HEK293 (cell line): Measurements from ENCODE around the gene PROK2.
A peak's percentile ranks its signal among the peaks of the same experiment; 100 is the strongest.

Experiments used
- CTCF ChIA-PET: fragments of 350-600 bp; formaldehyde crosslinking; extraction: SDS; loops from one replicate; lab custom pipeline; 2021; ENCODE audit warnings: antibody characterized with exemption; lab: Yijun Ruan, JAX
- POLR2A ChIA-PET: fragments of 300-600 bp; formaldehyde crosslinking; extraction: SDS; loops from one replicate; lab custom pipeline; 2020; ENCODE audit warnings: antibody characterized with exemption, inconsistent platforms; lab: Yijun Ruan, JAX
- H3K27ac ChIP-seq: fragments of 200-500 bp; sonication (Bioruptor generic); 2 replicates; pipeline ENCODE4 v1.5.1; 2014; ENCODE audit warnings: low read depth, low read length, control low read depth, inconsistent platforms; ENCODE audit errors: extremely low read depth
- H3K36me3 ChIP-seq, 2 experiments: fragments of 200-500 bp in 1 of 2; sonication (Bioruptor generic) in 1 of 2; 1 replicate in 1 of 2; 2 replicates in 1 of 2; pipeline ENCODE4 v1.5.1; 2014 to 2017; ENCODE audit warnings: inconsistent platforms in 2 of 2, low read length in 2 of 2; ENCODE audit not compliant: control insufficient read depth in 2 of 2, insufficient read depth in 1 of 2
- H3K4me1 ChIP-seq: fragments of 200-500 bp; sonication (Bioruptor generic); 2 replicates; pipeline ENCODE4 v1.5.1; 2014; ENCODE audit warnings: mild to moderate bottlenecking, low read length, inconsistent platforms; ENCODE audit not compliant: control insufficient read depth, insufficient read depth
- H3K4me3 ChIP-seq: 2 replicates; pipeline ENCODE4 v1.5.1; 2011; ENCODE audit warnings: low read depth, mild to moderate bottlenecking, control low read depth, low read length, moderate library complexity
- H3K9me3 ChIP-seq: fragments of 200-500 bp; sonication (Bioruptor generic); 2 replicates; pipeline ENCODE4 v1.5.1; 2014; ENCODE audit warnings: low read depth, low read length, inconsistent platforms; ENCODE audit not compliant: control insufficient read depth, insufficient read depth
- BCL11A ChIP-seq: fragments of 450-650 bp; formaldehyde crosslinking; IDR thresholded peaks from 2 replicates; pipeline ENCODE4 v1.5.1; 2016; ENCODE audit warnings: low read depth, missing biosample characterization, missing genetic modification characterization
- EGR2 ChIP-seq: fragments of 450-650 bp; formaldehyde crosslinking; IDR thresholded peaks from 2 replicates; pipeline ENCODE4 v1.5.1; 2016; ENCODE audit warnings: low read depth, missing biosample characterization, missing genetic modification characterization
- HOXC10 ChIP-seq: sonication (generic); formaldehyde crosslinking; IDR thresholded peaks from 2 replicates; pipeline ENCODE4 v1.8.1; 2023; ENCODE audit warnings: mild to moderate bottlenecking, missing genetic modification reagents
- KLF1 ChIP-seq: fragments of 450-650 bp; formaldehyde crosslinking; IDR thresholded peaks from 2 replicates; pipeline ENCODE4 v1.5.1; 2016; ENCODE audit warnings: missing biosample characterization, missing genetic modification characterization
- KLF7 ChIP-seq: fragments of 450-650 bp; formaldehyde crosslinking; IDR thresholded peaks from 2 replicates; pipeline ENCODE4 v1.5.1; 2016; ENCODE audit warnings: missing biosample characterization, missing genetic modification characterization, borderline replicate concordance
- REST ChIP-seq: fragments of 450-650 bp; formaldehyde crosslinking; IDR thresholded peaks from 2 replicates; pipeline ENCODE4 v1.5.1; 2016; ENCODE audit warnings: missing biosample characterization, missing genetic modification characterization
- YY1 ChIP-seq: fragments of 450-650 bp; formaldehyde crosslinking; IDR thresholded peaks from 2 replicates; pipeline ENCODE4 v1.5.1; 2018; ENCODE audit warnings: missing biosample characterization, missing genetic modification characterization
- ZBTB8A ChIP-seq: fragments of 450-650 bp; formaldehyde crosslinking; IDR thresholded peaks from 2 replicates; pipeline ENCODE4 v1.5.1; 2016; ENCODE audit warnings: missing biosample characterization, missing genetic modification characterization
- ZNF146 ChIP-seq: fragments of 450-650 bp; formaldehyde crosslinking; IDR thresholded peaks from 2 replicates; pipeline ENCODE4 v1.5.1; 2016; ENCODE audit warnings: missing biosample characterization, missing genetic modification characterization
- ZNF155 ChIP-seq: fragments of 450-650 bp; formaldehyde crosslinking; IDR thresholded peaks from 2 replicates; pipeline ENCODE4 v1.5.1; 2016; ENCODE audit warnings: missing biosample characterization, missing genetic modification characterization
- ZNF302 ChIP-seq: fragments of 450-650 bp; formaldehyde crosslinking; IDR thresholded peaks from 2 replicates; pipeline ENCODE4 v1.5.1; 2016; ENCODE audit warnings: missing biosample characterization, missing genetic modification characterization, low read depth
- ZNF311 ChIP-seq: fragments of 450-650 bp; formaldehyde crosslinking; IDR thresholded peaks from 2 replicates; pipeline ENCODE4 v1.5.1; 2017; ENCODE audit warnings: missing biosample characterization, missing genetic modification characterization, borderline replicate concordance
- ZNF37A ChIP-seq: fragments of 450-650 bp; IDR thresholded peaks from 2 replicates; pipeline ENCODE4 v1.5.1; 2018; ENCODE audit warnings: missing biosample characterization, missing genetic modification characterization
- ZNF394 ChIP-seq: fragments of 450-650 bp; formaldehyde crosslinking; IDR thresholded peaks from 2 replicates; pipeline ENCODE4 v1.5.1; 2016; ENCODE audit warnings: missing biosample characterization, missing genetic modification characterization, mild to moderate bottlenecking, moderate library complexity, borderline replicate concordance
- ZNF433 ChIP-seq: fragments of 450-650 bp; formaldehyde crosslinking; IDR thresholded peaks from 2 replicates; pipeline ENCODE4 v1.5.1; 2016; ENCODE audit warnings: missing biosample characterization, missing genetic modification characterization, low read depth
- ZNF510 ChIP-seq: fragments of 450-650 bp; formaldehyde crosslinking; IDR thresholded peaks from 2 replicates; pipeline ENCODE4 v1.5.1; 2018; ENCODE audit warnings: mild to moderate bottlenecking, missing genetic modification characterization, missing biosample characterization; ENCODE audit not compliant: insufficient replicate concordance
- ZNF513 ChIP-seq: fragments of 450-650 bp; IDR thresholded peaks from 2 replicates; pipeline ENCODE4 v1.5.1; 2018; ENCODE audit warnings: missing biosample characterization, missing genetic modification characterization
- ZNF658 ChIP-seq: fragments of 450-650 bp; formaldehyde crosslinking; IDR thresholded peaks from 2 replicates; pipeline ENCODE4; 2016; ENCODE audit warnings: missing biosample characterization, missing genetic modification characterization
- ZNF670 ChIP-seq: fragments of 450-650 bp; formaldehyde crosslinking; IDR thresholded peaks from 2 replicates; pipeline ENCODE4 v1.5.1; 2016; ENCODE audit warnings: missing biosample characterization, missing genetic modification characterization, low read depth
- ZNF747 ChIP-seq: fragments of 450-650 bp; formaldehyde crosslinking; IDR thresholded peaks from 2 replicates; pipeline ENCODE4 v1.5.1; 2016; ENCODE audit warnings: missing biosample characterization, missing genetic modification characterization
- ZSCAN16 ChIP-seq: fragments of 450-650 bp; formaldehyde crosslinking; IDR thresholded peaks from 2 replicates; pipeline ENCODE4 v1.5.1; 2016; ENCODE audit warnings: missing biosample characterization, missing genetic modification characterization
- ZXDB ChIP-seq: fragments of 450-650 bp; formaldehyde crosslinking; IDR thresholded peaks from 2 replicates; pipeline ENCODE4 v1.5.1; 2016; ENCODE audit warnings: missing biosample characterization, missing genetic modification characterization

Gene PROK2

GRCh38 chr3:71744738-71745137 is 40.2 kb downstream of the PROK2 start:
- TF ChIP-seq REST (tag by site-specific recombination) (peak; percentile 72), ZNF311 (no peak)
- ChIA-PET CTCF (interaction anchor here (0.5 to 1.1 kb wide), 2 partner anchors 15 to 1241 kb away, joined by 5 to 6 read pairs; no protein-coding TSS in a partner anchor), POLR2A (no interaction called here)
- Histone ChIP-seq H3K4me1 (no peaks in the 10 kb centered on the region), H3K36me3 (no peaks in the 10 kb centered on the region), H3K4me3 (no peak overlapping the region), H3K27ac (no peak overlapping the region), H3K9me3 (no peaks in the 10 kb centered on the region)

GRCh38 chr3:71742621-71743020 is 42.3 kb downstream of the PROK2 start:
- POLR2A ChIA-PET: no interaction called here
- no peak for TF ChIP-seq ZNF146 (tag by site-specific recombination)
- TF ChIP-seq EGR2: no peak
- TF ChIP-seq HOXC10 (CRISPR knock-in tag): no peak
- no peak for TF ChIP-seq ZNF433 (tag by site-specific recombination)
- no peak for TF ChIP-seq YY1 (tag by site-specific recombination)
- no peak for TF ChIP-seq ZSCAN16
- no peak for TF ChIP-seq ZNF670 (tag by site-specific recombination)
- no peak for TF ChIP-seq ZBTB8A
- TF ChIP-seq ZNF510 (tag by site-specific recombination): no peak
- no peak for TF ChIP-seq ZNF658 (tag by site-specific recombination)
- TF ChIP-seq ZNF394 (tag by site-specific recombination): no peak
- TF ChIP-seq KLF7: no peak
- no peak for TF ChIP-seq ZNF155 (tag by site-specific recombination)
- TF ChIP-seq ZNF302 (tag by site-specific recombination): no peak
- TF ChIP-seq BCL11A (tag by site-specific recombination): no peak
- no peaks in the 10 kb centered on the region for H3K4me1 ChIP-seq
- H3K36me3 ChIP-seq: no peaks in the 10 kb centered on the region
- H3K27ac ChIP-seq: no peak overlapping the region
- no peak overlapping the region for H3K4me3 ChIP-seq
- CTCF ChIA-PET: interaction anchor here (2.2 kb wide), 1 partner anchor 13 kb away, joined by 7 read pairs; no protein-coding TSS in a partner anchor
- no peaks in the 10 kb centered on the region for H3K9me3 ChIP-seq

GRCh38 chr3:71734881-71735280 is 50.1 kb downstream of the PROK2 start:
- no peaks in the 10 kb centered on the region for H3K36me3 ChIP-seq
- no peaks in the 10 kb centered on the region for H3K9me3 ChIP-seq
- no peak for TF ChIP-seq ZNF37A
- no peak for TF ChIP-seq ZNF747 (tag by site-specific recombination)
- TF ChIP-seq ZNF513: no peak
- no peak for TF ChIP-seq ZXDB (tag by site-specific recombination)
- no peak for TF ChIP-seq KLF1 (tag by site-specific recombination)
- H3K27ac ChIP-seq: no peak overlapping the region
- H3K4me3 ChIP-seq: no peak overlapping the region
- CTCF ChIA-PET: no interaction called here
- POLR2A ChIA-PET: no interaction called here
- H3K4me1 ChIP-seq: no peaks in the 10 kb centered on the region
